Tibial artery (tissue), 4 donors: ENCODE data around the gene FLOT1.

Source experiments
- DNase-seq, 2 donors: peaks; one replicate each; pipeline ENCODE4 v3.0.0-alpha.2; 2019
- H3K27ac ChIP-seq, 2 donors: fragments of 200-600 bp; sonication (generic) in 1 of 2; 1 replicate in 1 of 2; 2 replicates in 1 of 2; pipeline ENCODE4 v1.5.1; 2018 to 2019; ENCODE audit warnings: mild to moderate bottlenecking in 1 of 2
- H3K27me3 ChIP-seq, 2 donors: fragments of 200-600 bp; sonication (generic) in 1 of 2; one replicate each; pipeline versions ENCODE4 v1.5.1 to v1.6.0; 2016 to 2019
- H3K36me3 ChIP-seq, 3 donors: fragments of 200-600 bp; sonication (generic) in 2 of 3; one replicate each; pipeline ENCODE4 v1.5.1; 2016 to 2019; ENCODE audit warnings: mild to moderate bottlenecking in 2 of 3
- H3K4me1 ChIP-seq, 4 donors: fragments of 200-600 bp; sonication (generic) in 2 of 4; 1 replicate in 3 of 4; 2 replicates in 1 of 4; pipeline ENCODE4 v1.5.1; 2016 to 2019
- H3K4me3 ChIP-seq, 2 donors: fragments of 200-600 bp; sonication (generic) in 1 of 2; 1 replicate in 1 of 2; 2 replicates in 1 of 2; pipeline ENCODE4 v1.5.1; 2018 to 2019; ENCODE audit warnings: mild to moderate bottlenecking in 2 of 2
- H3K9me3 ChIP-seq, 3 donors: fragments of 200-600 bp; sonication (generic) in 1 of 3; one replicate each; pipeline ENCODE4 v1.5.1; 2016 to 2019
- intact Hi-C: fragments of 100-400 bp; cut with DNase I; formaldehyde crosslinking; loops from one replicate; pipeline ENCODE4 v1.15.0; 2023; ENCODE audit warnings: low total_unique reads
- TF ChIP-seq, protein P1 (sequence below), 2 experiments: fragments of 200-600 bp in 1 of 2; fragments of 450-650 bp in 1 of 2; IDR thresholded peaks; one replicate each; pipeline ENCODE4 v1.5.1; 2017 to 2019; ENCODE audit warnings: antibody characterized with exemption in 2 of 2, mild to moderate bottlenecking in 1 of 2, moderate library complexity in 1 of 2

Gene FLOT1

GRCh38 chr6:30678964-30679726 lies 63.3 kb downstream of the FLOT1 start:
- intact Hi-C loops: loop anchor here (1.0 to 10.0 kb wide), 4 partner anchors 43 to 406 kb away; partner anchors contain the start of gene ATAT1
- TF ChIP-seq, protein P1, sequence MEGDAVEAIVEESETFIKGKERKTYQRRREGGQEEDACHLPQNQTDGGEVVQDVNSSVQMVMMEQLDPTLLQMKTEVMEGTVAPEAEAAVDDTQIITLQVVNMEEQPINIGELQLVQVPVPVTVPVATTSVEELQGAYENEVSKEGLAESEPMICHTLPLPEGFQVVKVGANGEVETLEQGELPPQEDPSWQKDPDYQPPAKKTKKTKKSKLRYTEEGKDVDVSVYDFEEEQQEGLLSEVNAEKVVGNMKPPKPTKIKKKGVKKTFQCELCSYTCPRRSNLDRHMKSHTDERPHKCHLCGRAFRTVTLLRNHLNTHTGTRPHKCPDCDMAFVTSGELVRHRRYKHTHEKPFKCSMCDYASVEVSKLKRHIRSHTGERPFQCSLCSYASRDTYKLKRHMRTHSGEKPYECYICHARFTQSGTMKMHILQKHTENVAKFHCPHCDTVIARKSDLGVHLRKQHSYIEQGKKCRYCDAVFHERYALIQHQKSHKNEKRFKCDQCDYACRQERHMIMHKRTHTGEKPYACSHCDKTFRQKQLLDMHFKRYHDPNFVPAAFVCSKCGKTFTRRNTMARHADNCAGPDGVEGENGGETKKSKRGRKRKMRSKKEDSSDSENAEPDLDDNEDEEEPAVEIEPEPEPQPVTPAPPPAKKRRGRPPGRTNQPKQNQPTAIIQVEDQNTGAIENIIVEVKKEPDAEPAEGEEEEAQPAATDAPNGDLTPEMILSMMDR (IDR thresholded peaks at IDR 0.05): peak; percentile 96
- Histone ChIP-seq H3K9me3 (no peaks in the 10 kb centered on the region), H3K4me3 (peak overlapping the region; percentile 15 to 64), H3K27me3 (no peaks in the 10 kb centered on the region), H3K4me1 (peaks cover 4 to 54% (median 46%) of the 10 kb centered on the region in 4 donors), H3K27ac (peak overlapping the region; percentile 94 to 100), H3K36me3 (peaks cover 27 to 45% (median 34%) of the 10 kb centered on the region in 3 donors)
- peak; percentile 82 to 92 for DNase-seq
